ENCODE data around the gene CTXND2. TPM values are rescaled to one million over a fixed set of nuclear protein-coding genes. Genes with fewer than 3 reads are reported as not detected.
"Not testable (repeated sequence)": the region's sequence is repeated elsewhere in the genome, so short reads cannot be mapped to it uniquely, and the experiment has no call there.

Gene CTXND2
- not detected in 2 replicates for polyA plus RNA-seq (2014; cell fraction: cytosol; rRNA removed)
- polyA plus RNA-seq (2014; cell fraction: nucleus; rRNA removed): not detected in 2 replicates

DNA sequence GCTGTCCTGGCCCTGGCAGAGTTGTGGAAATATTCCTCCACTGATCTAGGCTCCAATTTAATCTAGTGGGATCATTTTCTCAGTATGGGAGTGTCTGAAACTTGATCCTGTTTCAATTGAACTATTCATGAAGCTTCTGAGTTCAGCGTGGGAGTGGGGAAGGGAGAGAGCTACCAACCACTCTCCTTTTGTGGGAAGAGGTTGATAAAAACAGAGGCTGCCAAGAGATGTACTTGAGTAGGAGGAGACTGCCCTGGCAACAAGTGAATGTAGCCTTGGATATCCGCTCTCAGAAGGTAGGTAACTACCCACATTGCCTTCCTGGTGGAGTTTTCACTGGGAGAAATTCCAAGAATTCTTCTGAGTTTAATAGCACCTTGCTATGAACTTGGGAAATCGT is at the start of gene CTXND2:
Gene CTXND2, plus strand, starts transcription at position 119 of the 400 bp plus-strand sequence. CDS start 25,179 bp downstream, outside the sequence.
- no peak for DNase-seq (ENCODE audit: low spot score)

GRCh38 chr1:150840850-150841249 is 46.1 kb upstream of the CTXND2 start:
- DNase-seq (ENCODE audit: low spot score): not testable (repeated sequence)

DNA sequence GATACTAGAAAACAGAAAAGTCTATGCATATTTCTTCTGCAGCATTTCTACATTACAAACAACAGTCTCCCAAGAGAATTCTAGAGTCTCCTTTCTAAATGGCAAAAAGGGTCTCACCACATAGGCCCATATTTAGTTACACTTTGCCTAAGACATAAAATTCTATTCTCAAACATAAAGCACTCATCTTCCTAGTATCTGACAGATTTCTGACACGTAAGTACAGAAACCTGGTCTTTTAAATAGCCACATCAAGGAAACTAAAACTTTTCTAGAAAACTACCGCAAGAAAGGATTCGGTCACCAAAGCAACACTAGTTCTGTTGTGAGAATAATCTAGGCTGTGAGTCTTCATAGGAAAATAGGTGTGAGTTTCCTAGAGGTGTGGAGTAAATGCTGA is 45.3 kb upstream of the CTXND2 start:
- DNase-seq (ENCODE audit: low spot score): no peak

GRCh38 chr1:150842343-150842742 is 44.6 kb upstream of the CTXND2 start:
- DNase-seq (ENCODE audit: low spot score): no peak

DNA sequence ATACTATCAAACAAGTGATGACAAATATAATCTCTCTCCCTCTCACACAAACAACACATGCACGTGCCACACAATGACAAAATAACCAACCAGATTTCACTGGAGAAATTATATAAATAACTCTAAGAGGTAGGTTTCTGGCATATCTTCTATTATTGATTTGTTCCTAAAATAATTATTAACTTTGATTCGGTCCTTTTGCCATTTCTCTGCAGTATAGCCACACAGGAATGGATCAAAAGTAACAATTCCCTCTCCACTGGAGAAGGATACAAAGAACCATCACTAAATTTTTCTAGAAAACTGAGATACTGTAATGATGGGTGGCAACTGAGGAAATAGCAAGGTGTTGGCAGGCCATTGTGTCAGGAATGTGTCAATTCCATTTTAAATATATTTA is 44.0 kb upstream of the CTXND2 start:
- no peak for DNase-seq (ENCODE audit: low spot score)

GRCh38 chr1:150843474-150843873 is 43.5 kb upstream of the CTXND2 start:
- no peak for DNase-seq (ENCODE audit: low spot score)

DNA sequence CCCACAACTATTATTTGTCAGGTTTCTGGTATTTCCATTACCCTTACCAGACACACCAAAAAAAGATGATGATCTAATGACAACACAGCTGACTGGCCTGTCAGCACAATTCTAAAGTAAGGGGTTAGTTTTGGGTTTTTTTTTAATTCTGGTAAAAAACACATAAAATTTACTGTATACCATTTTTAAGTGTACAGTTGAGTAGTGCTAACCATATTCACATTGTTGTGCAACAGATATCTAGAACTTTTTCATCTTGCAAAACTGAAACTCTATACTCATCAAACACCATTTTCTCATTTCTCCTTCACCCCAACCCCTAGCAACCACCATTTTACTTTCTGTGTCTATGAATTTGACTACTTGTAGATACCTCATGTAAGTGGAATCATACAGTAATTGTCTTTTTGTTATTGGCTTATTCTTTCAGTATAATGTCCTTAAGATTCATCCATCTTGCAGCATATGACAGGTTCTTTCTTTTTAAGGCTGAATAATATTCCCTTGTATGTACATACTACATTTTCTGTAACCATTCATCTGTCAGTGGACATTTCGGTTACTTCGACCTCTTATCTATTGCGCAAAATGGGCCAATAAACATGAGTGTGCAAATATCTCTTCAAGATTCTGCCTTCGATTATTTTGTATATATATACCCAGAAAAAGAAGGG is 40.3 kb upstream of the CTXND2 start:
- DNase-seq (ENCODE audit: low spot score): no peak

- not testable (repeated sequence) for DNase-seq (ENCODE audit: low spot score)
These were observed 36.1 kb upstream of the CTXND2 start for GRCh38 chr1:150850801-150851362.

DNA sequence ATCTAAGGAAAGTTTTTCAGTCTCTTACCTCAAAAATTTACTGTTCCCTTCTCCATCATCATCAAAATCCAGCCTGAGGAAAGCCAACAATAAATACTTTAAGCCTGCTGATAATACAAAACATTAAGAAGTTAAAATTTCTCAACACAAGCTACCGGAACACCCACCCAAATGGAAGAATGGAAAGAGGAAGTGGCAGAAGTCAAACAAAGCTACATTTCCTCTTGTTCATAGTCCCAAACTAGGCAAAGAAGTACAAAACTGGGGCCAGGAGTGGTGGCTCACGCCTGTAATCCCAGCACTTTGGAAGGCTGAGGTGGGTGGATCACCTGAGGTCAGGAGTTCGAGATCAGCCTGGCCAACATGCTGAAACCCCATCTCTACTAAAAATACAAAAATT is 34.2 kb upstream of the CTXND2 start:
- DNase-seq (ENCODE audit: low spot score): not testable (repeated sequence)

DNA sequence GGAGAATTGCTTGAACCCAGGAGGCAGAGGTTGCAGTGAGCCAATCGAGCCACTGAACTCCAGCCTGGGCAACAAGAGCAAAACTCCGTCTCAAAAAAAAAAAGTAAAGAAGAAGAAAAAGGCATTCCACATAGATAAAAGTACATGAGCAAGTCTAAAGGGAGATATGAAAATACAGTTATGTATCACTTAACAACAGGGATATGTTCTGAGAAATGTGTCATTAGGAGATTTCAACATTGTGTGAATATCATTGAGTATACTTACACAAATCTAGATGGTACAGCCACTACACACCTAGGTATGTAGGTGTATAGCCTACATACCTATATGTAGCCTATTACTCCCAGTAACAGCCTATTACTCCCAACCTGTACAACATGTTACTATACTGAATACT is 23.2 kb upstream of the CTXND2 start:
- DNase-seq (ENCODE audit: low spot score): no peak

DNA sequence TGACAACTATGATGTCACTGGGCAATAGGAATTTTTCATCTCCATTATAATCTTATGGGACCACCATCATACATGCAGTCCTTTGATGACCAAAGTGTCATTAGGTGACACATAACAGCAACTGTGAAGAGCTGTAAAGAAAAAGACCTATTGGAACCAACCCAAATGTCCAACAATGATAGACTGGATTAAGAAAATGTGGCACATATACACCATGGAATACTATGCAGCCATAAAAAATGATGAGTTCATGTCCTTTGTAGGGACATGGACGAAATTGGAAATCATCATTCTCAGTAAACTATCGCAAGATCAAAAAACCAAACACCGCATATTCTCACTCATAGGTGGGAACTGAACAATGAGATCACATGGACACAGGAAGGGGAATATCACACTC is 22.7 kb upstream of the CTXND2 start:
- not testable (repeated sequence) for DNase-seq (ENCODE audit: low spot score)

GRCh38 chr1:150869683-150870082 is 17.3 kb upstream of the CTXND2 start:
- DNase-seq (ENCODE audit: low spot score): no peak

- no peak for DNase-seq (ENCODE audit: low spot score)
These were observed 14.4 kb upstream of the CTXND2 start for GRCh38 chr1:150872572-150872971.

GRCh38 chr1:150873521-150873920 is 13.4 kb upstream of the CTXND2 start:
- DNase-seq (ENCODE audit: low spot score): no peak

- DNase-seq (ENCODE audit: low spot score): no peak
These were observed 12.3 kb upstream of the CTXND2 start for GRCh38 chr1:150874455-150875196.

GRCh38 chr1:150875197-150876118 is 11.5 kb upstream of the CTXND2 start:
- no peak for DNase-seq (ENCODE audit: low spot score)

DNA sequence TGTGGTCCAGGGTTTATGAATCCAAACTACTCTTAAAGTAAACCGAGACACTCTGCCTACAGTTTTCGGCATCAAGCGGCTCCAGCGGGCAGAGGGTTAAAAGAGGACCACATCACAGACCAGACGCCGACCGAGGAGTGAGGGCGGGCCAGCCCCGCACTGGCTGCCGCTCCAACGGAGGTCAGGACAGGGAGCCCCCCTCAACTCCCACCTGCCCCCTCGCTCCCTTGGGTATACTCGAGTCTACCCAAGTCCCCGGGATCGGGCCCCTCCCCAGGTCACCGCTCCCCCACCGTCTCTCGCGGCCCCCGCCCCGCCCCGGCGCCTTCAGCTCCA is 10.8 kb upstream of the CTXND2 start:
- DNase-seq (ENCODE audit: low spot score): peak; percentile 92

- DNase-seq (ENCODE audit: low spot score): not testable (repeated sequence)
These were observed 8.0 kb upstream of the CTXND2 start for GRCh38 chr1:150878931-150879330.

DNA sequence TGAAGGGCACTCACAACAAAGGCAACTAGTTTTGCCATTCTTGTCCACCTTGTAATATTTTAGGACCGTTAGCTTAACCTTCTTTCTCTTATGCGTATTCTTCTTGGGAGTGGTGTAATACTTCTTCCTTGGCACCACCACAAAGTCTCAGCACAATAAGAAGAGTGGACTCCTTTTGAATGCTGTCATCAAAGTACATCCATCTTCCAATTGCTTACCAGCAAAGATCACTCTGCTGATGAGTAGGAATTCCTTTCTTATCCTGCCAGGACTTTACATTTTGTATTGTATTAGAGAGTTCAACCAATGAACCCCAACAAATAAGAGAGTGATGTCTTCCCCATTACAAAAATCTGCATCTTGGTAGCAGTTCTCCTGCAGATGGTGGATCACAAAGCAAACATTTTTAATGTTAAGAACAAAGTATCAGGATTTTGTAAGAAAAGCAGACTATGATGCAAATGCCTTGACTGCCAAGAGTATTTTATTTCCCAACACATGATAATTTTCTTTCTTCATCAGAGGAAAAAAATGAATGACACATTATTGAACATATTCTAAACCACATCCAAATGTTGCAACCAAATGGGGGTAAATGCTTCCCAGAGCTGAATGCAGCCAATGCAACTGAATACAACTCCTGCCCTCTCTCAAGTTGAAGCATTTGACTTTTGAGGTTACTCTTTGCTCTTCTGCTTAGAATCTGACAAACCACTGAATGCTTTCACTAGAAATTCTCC is 5.4 kb upstream of the CTXND2 start:
- DNase-seq (ENCODE audit: low spot score): no peak

DNA sequence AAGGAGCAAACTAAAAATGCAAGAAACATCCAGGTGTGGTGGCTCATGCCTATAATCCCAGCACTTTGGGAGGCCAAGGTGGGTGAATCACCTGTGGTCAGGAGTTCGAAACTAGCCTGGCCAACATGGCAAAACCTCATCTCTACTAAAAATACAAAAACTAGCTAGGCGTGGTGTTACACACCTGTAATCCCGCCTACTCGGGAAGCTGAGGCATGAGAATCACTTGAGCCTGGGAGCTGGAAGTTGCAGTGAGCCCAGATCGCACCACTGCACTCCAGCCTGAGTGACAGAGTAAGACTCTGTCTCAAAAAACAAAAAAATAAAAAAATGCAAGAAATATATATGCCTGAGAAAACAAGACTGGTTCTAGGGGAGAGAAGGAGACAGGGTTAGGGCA is 3.8 kb upstream of the CTXND2 start:
- not testable (repeated sequence) for DNase-seq (ENCODE audit: low spot score)

DNA sequence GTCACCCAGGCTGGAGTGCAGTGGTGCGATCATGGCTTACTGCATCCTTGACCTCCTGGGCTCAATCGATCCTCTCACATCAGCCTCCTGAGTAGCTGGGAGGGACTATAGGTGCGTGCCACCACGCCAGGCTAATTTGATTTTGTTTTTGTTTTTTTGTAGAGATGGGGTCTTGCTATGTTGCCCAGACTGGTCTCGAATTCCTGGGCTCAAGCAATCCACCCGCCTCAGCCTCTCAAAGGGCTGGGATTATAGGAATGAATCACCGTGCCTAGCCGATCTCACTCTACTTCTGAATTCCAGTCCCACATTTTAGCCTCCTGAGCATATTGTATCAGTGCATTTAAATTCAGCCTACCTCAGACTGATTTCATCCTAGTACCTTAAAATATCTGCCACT is 1.8 kb downstream of the CTXND2 start:
- no peak for DNase-seq (ENCODE audit: low spot score)

Measured in SK-N-DZ (cell line).